SHP77 treated with DMSO at 0.1 percent for 48 hours (cell line): ENCODE results near the gene GPC6.
"Not testable (repeated sequence)": the region's sequence is repeated elsewhere in the genome, so short reads cannot be mapped to it uniquely, and the experiment has no call there.

ENCODE experiments used
- DNase-seq: peaks from one replicate; lab custom pipeline; 2025; lab: John Stamatoyannopoulos, UW

GPC6 gene

GRCh38 chr13:94302847-94303565 lies 1076.4 kb downstream of the GPC6 start:
- not testable (repeated sequence) for DNase-seq

DNA sequence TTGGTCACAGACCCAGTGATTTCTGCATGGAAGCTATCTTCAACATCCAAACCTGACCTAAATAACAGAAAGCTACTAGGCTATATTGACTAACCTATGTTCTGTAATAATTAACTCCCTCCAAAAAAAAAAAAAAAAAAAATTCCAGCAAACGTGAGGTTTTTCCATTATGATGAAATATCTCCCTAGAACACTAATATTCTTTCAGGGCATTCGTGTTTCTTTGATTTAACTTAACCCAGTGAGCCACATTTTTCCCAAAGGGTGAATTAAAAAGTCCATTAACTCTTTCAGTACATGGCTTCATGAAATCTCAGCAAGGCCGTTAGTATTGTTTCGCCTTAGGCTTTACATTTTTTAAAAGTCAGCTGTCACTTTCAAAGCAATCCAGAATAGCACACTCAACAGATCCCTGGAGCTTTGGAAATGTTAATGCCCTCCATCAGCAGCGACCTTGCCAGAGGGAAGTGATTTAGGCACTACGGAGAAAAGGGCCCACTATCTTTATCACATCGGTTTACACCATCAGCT lies 1077.1 kb downstream of the GPC6 start:
- DNase-seq: no peak

DNA sequence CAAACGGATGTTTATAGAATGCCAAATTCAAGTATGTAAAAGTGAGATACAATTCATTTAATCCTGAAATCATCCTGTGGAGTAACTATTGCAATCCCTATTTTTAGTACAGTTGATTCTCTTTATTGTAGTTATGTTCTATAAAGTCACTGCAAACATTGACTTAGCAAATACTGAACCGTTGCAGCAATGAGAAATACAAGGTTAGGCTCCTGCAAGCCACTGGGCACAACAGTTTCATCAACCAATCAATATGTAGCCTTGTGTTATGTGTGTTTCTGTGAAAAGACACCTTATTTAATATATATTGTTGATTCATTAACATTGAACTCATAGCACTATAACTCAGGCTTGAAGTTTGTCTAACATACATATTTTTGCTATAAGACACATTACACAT lies 1078.4 kb downstream of the GPC6 start:
- peak; percentile 25 for DNase-seq

GRCh38 chr13:94305463-94305862 lies 1078.9 kb downstream of the GPC6 start:
- DNase-seq: no peak

DNA sequence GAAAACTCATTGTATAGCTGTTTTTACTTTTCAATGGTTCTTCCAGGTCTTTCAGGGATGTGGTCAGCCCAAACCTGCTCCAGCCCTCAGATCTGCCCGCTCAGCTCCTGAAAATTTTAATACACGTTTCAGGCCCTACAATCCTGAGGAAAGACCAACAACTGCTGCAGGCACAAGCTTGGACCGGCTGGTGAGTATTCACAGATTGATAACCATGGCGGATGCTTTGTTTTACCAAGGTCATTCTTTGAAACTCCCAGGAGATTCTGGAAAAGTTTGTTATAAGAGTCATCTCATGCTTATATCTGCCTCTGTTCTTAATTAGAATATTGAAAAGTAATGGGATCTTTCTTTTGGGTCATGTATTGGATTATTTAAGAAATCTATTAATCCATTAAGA lies 1079.3 kb downstream of the GPC6 start:
- DNase-seq: no peak

DNA sequence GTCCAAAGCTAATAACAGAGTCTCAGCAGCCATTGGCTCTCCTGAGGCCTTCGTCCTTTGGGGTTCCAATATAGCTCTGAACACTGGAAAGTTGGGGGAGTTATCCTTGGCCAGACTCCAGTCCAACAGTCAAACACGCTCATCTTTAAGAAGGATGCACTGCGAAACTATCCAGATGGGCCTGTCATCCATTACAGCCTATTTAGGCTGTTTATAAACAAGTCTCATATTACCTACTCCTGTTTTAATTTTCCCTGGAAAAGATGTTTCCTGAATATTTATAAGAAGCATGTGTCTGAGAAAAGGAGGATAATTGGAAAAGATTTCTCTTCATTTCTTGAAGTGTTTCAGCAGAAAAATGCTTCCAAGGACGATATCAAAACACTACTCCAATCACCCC lies 1082.2 kb downstream of the GPC6 start:
- DNase-seq: no peak

DNA sequence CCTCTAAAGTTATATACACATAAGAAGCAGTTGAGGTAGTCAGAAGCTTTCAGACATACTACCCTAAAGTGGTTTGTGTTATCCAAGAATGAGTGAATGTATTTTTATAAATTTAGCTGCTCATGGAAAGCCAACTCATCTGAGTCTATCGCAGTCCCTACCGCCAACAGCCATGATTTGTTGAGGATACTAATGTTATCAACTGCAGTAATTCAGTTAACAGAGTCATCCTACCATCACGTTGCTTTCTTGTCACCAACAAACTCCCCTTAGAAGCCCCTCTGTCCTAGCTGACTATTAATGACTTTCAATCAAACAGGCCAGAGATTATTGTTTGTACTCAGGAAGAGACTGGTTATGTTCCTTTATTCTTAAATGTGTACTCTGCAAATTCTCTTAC lies 1083.0 kb downstream of the GPC6 start:
- no peak for DNase-seq

GRCh38 chr13:94309997-94310855 lies 1083.6 kb downstream of the GPC6 start:
- DNase-seq: no peak

DNA sequence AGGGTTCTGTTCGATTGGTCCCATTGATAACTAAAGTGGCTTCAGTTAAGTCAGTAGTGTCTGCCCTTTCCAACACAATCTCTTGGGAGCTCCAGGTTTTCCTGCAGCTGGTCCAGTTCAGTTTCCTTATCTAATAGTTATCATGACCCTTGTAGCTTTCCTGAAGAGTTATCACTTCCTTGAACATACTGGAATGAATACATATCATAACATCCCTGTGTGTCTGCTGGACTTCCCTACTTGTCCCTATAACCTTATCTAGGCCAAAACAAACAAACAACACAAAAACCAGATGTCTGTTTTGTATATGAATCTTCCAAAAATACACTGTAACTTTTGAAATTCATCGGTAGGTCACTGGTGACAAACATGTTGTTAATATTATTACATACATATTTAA lies 1085.3 kb downstream of the GPC6 start:
- DNase-seq: no peak

DNA sequence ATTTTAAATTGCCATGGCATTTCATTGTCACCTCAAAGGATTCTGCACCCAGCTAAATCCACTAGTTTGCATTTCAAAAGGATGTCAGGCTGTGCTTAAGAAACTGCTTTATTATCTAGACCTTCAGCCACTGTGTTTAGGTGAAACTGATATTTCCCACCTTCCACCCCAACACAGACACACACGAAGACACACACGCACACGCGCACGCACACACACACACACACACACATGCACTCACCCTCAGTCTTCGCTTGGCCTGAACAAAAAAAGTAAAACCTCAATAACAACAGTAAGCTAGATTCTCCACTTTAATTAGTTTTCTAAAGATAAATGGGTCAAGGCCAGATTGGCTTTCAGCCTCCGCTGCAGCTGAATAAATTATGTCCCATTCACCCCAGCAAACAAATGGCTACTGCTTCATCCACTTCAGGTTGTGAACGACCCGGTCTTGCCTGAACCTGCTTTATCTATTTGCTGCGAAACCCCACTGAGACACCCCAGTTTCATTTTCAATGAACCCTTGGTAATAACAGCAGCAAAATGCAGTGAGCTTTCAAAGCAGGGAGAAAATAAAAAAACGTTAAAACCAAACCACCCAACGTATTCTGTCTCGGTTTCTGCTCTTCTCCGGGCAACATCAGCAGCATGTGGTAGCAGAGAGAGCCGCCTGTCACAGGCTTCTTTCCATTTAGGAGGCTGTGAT lies 1086.1 kb downstream of the GPC6 start:
- peak; percentile 77 for DNase-seq

DNA sequence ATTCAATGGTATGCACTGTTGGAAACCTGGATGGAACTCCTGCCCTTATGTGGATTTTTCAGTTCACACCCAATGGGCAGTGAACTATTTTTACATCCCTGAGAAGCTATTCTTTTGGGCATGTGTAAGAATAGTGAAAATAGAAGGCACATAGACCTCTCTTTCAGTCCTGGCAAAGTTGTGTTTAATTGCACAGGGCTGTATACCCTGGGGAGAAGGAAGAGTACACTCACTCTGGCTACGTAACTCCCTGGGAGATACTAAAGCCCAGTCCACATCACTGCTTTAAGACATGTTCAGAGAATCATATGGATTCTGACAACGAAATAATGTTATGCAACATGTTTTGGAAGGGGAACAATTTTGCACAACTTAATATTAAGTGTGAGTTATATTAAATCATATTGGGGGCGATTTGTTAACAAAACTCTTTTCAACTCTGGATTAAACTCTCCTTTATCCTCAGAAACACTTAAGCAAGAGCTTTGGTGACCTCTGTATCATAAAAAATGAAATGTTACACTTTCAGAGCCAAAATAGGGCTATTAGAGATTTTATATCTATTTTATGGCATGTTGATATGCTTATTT lies 1086.8 kb downstream of the GPC6 start:
- no peak for DNase-seq

GRCh38 chr13:94313926-94314325 lies 1087.3 kb downstream of the GPC6 start:
- DNase-seq: no peak

DNA sequence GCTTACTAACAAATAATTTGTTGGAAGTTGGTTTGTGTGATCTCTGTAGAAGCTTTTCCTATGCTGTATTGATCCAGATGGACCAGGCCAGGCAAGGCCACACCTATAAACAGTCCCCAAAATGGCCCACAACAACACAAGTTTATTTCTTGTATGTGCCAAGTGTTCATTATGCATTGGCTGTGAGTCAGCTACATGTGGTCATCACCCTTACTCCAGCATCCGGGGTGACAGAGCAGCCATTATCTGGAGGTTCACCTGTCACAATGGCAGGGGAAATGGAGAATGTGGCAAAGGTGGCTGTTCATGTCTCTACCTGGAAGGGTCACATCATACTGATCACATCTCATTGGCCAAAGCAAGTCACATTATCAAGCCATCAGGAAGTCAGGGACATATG lies 1088.6 kb downstream of the GPC6 start:
- DNase-seq: no peak

DNA sequence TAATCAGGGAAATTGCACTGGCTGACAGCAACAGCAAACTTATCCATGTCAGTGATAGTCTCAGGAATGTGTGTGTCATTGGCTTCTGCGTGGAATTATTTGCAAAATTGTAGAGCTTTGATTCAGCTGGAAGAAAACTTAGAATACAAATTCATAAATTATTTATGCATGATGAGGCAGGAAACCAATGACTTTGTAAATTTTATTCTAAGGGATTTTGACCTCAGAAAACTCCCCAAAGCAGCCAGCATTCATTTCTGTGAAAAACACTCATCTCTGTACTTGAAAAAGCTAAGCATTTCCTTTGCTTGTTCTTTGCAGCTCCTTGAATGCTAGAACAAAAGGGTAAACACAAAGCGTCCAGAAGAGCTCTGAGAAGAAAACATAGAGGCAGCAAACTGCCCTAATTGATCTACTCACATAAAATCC lies 1090.5 kb downstream of the GPC6 start:
- DNase-seq: no peak

GRCh38 chr13:94318418-94318817 lies 1091.8 kb downstream of the GPC6 start:
- no peak for DNase-seq

GRCh38 chr13:94319501-94319900 lies 1092.9 kb downstream of the GPC6 start:
- DNase-seq: no peak

DNA sequence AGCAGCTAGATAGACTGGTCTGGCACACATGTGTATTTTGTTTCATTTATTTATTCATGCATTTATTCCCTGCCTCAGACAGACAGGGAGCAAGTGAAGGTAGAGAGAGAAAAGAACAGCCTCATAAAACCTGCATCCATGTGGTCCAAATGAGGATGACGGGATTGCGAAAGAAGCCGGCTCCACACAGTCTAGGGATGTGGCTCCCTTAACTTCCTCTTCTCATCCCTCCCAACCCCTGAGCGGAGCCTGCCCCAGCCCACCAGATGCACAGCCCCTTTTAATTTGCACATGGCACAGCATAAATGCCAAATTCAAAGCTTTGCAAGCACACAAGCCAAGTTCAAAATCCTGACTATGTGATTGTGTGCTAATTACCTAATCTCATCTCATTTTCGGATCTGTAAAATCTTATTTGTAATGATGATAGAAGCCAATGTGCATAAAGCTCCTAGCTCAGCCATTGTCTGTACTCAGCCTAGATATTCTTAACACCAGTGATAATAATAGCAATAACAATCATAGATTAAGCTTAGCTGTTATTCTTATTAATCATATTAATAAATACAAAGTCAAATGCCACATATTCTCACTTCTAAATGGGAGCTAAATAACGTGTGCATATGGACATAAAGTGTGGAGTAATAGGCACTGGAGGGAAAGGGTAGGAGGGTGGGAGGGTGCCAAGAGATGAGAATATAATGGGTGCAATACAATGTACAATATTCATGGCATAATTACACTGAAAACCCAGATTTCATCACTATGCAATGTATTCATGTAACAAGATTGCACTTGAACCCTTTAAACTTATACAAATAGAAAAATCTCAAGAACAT lies 1096.5 kb downstream of the GPC6 start:
- DNase-seq: no peak

DNA sequence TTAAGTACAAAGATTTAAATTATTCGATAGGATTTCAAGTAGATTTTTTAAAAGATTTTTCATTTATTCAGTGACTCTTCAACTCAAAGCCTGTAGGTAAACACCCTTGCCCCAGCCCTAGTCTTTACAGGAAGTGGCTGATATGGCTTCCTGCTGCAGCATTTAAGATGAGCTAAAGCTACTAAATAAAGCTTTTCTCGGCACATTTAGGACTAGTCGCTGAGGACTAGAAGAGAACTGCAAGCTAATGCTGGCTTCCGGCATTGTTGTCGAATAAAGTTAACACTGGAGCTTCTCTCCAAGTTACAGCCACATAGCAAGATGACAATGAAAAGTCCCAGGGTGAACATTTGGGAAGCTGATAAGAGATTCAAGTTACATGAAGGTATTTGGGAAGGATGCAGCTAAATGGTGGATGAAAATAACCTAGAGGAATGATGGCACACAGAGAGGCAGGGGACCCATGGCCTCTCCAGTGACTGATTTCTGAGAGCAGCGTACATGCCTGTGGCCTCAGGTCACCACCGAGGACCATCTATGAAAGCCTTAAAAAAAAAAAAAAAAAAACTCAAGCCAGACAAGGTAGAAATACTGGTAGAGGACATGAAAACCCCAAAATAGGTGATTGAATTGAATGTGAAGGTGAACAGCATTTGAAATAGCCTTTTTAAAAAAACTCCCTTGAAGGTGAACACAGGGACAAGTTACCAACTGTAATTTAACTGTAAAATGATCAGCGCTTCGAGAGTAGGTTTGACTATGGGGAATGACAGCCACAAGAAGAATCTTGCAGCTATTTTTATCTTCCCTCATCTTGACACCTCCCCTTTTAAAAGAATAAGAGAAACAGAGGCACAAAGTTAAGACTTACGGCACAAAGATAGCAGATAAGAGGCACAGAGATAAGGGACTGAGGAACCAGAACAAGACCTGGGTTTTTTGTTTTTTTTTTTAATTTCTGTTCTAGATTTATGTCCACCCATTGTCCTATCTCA lies 1097.5 kb downstream of the GPC6 start:
- no peak for DNase-seq

GRCh38 chr13:94324767-94325540 lies 1098.3 kb downstream of the GPC6 start:
- DNase-seq: no peak
